Measurements from ENCODE around the gene PTPRCAP. TPM values are rescaled to one million over a fixed set of nuclear protein-coding genes. Genes with fewer than 3 reads are reported as not detected.
A peak's percentile ranks its signal among the peaks of the same experiment; 100 is the strongest.

The PTPRCAP gene
- total RNA-seq, 2 experiments from 2014 or later, result 328 to 389 TPM

DNA sequence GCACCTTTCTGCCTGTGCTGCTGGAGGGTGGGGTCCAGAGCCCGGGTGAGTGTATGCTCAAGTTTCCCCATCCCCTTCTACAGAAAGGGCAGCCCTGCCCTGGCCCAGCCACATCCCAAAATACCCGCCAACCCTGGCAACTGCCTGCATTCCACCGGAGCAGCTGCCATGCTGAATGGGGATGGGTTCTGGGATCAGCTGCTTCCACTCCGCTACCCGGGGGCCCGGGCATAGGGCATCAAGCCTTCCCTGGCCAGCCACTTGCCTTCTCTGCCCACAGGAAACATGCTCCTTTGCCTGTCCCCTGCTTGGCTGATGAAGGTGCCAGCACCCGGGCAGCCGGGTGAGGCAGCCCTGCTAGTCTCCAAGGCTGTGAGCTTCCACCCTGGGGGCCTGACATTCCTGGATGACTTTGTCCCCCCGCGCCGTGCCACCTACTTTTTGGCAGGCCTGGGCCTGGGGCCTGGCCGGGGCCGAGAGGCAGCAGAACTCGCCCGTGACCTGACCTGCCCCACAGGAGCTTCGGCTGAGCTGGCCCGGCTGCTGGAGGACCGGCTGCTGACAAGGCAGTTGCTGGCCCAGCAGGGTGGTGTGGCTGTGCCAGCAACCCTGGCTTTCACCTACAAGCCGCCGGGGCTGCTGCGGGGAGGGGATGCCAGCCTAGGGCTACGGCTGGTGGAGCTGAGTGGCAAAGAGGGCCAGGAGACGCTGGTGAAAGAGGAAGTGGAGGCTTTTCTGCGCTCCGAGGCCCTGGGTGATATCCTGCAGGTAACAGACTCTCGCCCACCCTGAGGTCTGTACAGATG is 18.8 kb downstream of the PTPRCAP start:
- H3K27me3 Mint-ChIP-seq, result peaks cover 1% of the 10 kb centered on the region
- H3K36me3 Mint-ChIP-seq (ENCODE audit: low read depth), result peaks cover 3% of the 10 kb centered on the region
- ChIA-PET POLR2A (no interaction called here), CTCF (interaction anchor here (0.8 to 4.0 kb wide), 14 partner anchors 10 to 73 kb away, joined by 3 to 27 read pairs (median 4); partner anchors contain the start of genes PPP1CA, PTPRCAP, RAD9A and RPS6KB2)
- no peak for DNase-seq
- H3K4me3 Mint-ChIP-seq, result peak overlapping the region; percentile 74
- H3K27ac Mint-ChIP-seq, result peak overlapping the region; percentile 75
- no peaks in the 10 kb centered on the region for H3K9me3 Mint-ChIP-seq
- H3K4me1 Mint-ChIP-seq, result peaks cover 50% of the 10 kb centered on the region

GRCh38 chr11:67417425-67417824 is 20.1 kb downstream of the PTPRCAP start:
- Mint-ChIP-seq H3K36me3 (ENCODE audit: low read depth) (peaks cover 3% of the 10 kb centered on the region), H3K4me3 (no peak overlapping the region), H3K9me3 (no peaks in the 10 kb centered on the region), H3K27ac (no peak overlapping the region), H3K4me1 (peaks cover 54% of the 10 kb centered on the region), H3K27me3 (peaks cover 1% of the 10 kb centered on the region)
- DNase-seq, result no peak
- CTCF ChIA-PET, result interaction anchor here (1.2 to 4.0 kb wide), 7 partner anchors 9 to 57 kb away, joined by 3 to 27 read pairs (median 5); partner anchors contain the start of genes PPP1CA, PTPRCAP, RAD9A and TBC1D10C
- POLR2A ChIA-PET, result no interaction called here

DNA sequence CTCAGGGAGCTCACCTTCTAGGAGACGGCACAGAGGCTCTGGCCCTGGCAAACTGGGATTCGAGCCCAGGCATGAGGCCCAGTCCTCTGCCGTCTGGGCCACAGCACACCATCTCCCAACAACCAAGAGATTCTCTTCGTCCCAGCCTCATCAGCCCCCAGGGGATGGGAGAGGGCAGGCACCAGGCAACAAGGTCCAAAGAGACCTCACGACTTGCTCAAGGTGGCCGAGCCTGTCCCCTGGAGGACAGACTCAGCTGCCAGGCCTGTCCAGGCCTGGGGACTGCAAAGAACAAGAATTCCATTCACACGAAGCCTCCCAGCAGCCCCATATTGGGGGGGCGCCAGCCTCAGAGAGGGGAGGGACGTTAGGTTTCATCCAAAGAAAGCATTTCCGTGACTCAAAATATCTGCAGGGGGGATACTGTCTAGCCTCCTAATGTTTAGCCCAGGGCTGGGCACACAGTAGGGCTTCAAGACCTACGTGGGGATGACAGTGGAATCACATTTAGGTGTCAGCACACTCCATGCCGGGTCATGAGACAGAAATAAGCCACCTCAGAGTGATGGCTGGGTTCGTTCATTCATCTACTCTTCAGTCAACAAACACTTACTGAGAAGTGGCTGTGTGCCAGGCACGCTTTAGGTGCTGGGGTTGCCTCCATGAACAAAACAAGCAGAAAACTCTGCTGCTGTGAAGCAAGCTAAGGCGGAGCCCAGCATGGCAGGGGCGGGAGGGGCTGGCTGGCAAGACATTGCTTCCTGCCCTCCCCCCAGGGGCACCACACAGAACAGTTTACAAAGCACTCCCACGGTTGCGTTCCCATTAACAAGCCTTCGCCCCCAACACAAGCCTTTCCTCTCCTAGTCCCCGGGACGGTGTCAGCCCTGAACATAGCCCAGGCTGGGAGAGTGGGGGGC is 20.8 kb downstream of the PTPRCAP start:
- peak; percentile 71 for DNase-seq
- Mint-ChIP-seq H3K4me3 (peak overlapping the region; percentile 60), H3K36me3 (ENCODE audit: low read depth) (peaks cover 3% of the 10 kb centered on the region), H3K4me1 (peaks cover 62% of the 10 kb centered on the region), H3K27ac (peak overlapping the region; percentile 87), H3K9me3 (no peaks in the 10 kb centered on the region), H3K27me3 (peaks cover 1% of the 10 kb centered on the region)
- POLR2A ChIA-PET, result no interaction called here
- CTCF ChIA-PET, result interaction anchor here (0.6 to 4.0 kb wide), 5 partner anchors 8 to 58 kb away, joined by 3 to 27 read pairs (median 5); partner anchors contain the start of genes PTPRCAP and TBC1D10C

DNA sequence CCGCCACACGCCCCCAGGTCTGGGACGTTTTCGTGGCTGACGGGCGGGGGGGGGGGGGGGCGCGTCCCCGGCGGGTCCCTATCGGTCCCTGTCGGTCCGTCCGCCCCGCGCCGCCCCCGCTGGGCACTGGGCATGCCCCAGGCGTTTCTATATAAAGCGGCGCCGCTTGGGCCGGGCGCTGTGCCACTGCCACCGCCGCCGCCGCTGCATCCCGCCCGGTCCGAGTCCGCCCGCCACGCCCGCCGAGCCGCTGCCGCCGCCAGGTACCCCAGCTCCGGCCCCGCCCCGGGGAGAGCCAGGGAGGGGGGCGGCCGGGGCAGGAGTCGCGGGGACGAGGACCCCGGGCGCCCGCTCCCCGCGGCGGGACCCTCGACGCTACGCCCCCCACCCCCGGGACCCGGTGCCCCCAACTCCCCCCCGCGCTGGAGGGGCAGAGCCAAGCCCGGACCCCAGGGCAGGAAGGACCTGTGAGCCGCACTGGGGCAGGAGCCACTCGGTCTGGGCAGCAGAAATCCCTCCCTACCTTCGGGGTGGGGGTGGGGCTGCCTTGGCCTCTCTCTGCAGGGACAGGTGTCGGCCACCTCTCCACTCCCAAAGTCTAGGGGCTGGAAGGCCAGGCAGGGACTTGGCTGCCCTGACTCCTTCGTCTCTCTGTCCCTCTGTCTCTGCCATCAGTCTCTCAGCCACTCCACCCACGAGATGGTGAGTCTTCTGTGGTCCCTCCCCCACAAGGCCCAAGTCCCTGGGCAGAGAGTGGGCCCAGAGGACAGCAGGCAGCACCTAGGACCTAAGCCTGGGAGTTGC is 21.8 kb downstream of the PTPRCAP start, which contains the start of gene CARNS1:
Gene CARNS1, plus strand, starts transcription at position 178 of the 804 bp plus-strand sequence. Its CDS starts 522 bp downstream, at position 700.
- Mint-ChIP-seq H3K27ac (peak within 1 kb of the TSS; percentile 87), H3K27me3 (peaks cover 1% of the 10 kb centered on the region), H3K9me3 (no peaks in the 10 kb centered on the region), H3K36me3 (ENCODE audit: low read depth) (peaks cover 9% of the 10 kb centered on the region), H3K4me3 (peak within 1 kb of the TSS; percentile 45), H3K4me1 (peaks cover 67% of the 10 kb centered on the region)
- CTCF ChIA-PET, result interaction anchor here (0.6 to 4.0 kb wide), 3 partner anchors 12 to 40 kb away, joined by 3 to 27 read pairs (median 3); partner anchors contain the start of genes PPP1CA and TBC1D10C
- POLR2A ChIA-PET, result no interaction called here
- DNase-seq, result no peak

GRCh38 chr11:67413266-67413849 is 24.1 kb downstream of the PTPRCAP start:
- DNase-seq, result no peak
- Mint-ChIP-seq H3K4me1 (peaks cover 73% of the 10 kb centered on the region), H3K4me3 (no peak overlapping the region), H3K36me3 (ENCODE audit: low read depth) (peaks cover 27% of the 10 kb centered on the region), H3K27me3 (peaks cover 1% of the 10 kb centered on the region), H3K9me3 (no peaks in the 10 kb centered on the region), H3K27ac (peak overlapping the region; percentile 12)
- ChIA-PET POLR2A (no interaction called here), CTCF (interaction anchor here (0.8 to 4.0 kb wide), 8 partner anchors 10 to 62 kb away, joined by 3 to 27 read pairs (median 6); partner anchors contain the start of genes PPP1CA and TBC1D10C)

DNA sequence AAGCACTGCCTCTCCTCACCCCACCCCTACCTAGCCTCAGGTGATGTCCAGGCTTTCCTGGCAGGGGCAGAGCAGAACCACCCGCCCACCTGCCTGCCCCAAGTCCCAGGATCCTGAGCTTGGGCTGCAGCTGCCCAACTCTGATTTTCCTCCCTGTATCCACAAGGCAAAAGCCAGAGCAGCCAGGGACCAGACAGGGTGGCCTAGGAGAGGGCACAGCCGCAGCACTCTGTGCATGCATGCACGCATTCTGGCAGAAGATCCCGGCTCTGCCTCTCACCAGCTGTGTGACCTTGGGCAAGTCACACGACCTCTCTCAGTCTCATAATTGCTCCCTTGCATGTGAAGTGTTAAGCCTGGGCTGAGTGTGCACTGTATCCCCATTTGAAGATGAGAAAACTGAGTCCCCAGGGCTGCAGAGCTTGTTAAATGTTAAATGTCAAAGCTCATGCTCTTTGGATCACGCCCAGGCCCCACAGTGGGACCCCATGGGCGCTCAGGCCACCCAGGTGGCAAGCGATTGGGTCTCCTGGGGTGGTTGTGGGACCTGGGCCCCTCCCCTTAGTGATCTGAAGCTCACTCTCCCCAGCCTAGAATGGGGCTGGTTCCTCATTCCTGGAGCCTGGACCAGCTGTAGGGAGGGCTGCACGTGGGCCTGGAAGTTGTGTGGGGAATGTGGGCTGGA is 24.8 kb downstream of the PTPRCAP start:
- Mint-ChIP-seq H3K27ac (peak overlapping the region; percentile 76), H3K9me3 (no peaks in the 10 kb centered on the region), H3K27me3 (peaks cover 1% of the 10 kb centered on the region), H3K4me1 (peaks cover 74% of the 10 kb centered on the region), H3K4me3 (no peak overlapping the region), H3K36me3 (ENCODE audit: low read depth) (peaks cover 34% of the 10 kb centered on the region)
- DNase-seq, result no peak
- ChIA-PET POLR2A (no interaction called here), CTCF (interaction anchor here (0.8 to 4.0 kb wide), 5 partner anchors 9 to 61 kb away, joined by 3 to 27 read pairs (median 5); partner anchors contain the start of genes PPP1CA and TBC1D10C)

GRCh38 chr11:67411785-67412152 is 25.7 kb downstream of the PTPRCAP start:
- peaks cover 78% of the 10 kb centered on the region for H3K4me1 Mint-ChIP-seq
- H3K36me3 Mint-ChIP-seq (ENCODE audit: low read depth), result peaks cover 40% of the 10 kb centered on the region
- CTCF ChIA-PET, result interaction anchor here (0.6 to 4.0 kb wide), 6 partner anchors 8 to 69 kb away, joined by 3 to 27 read pairs (median 4); partner anchors contain the start of genes PPP1CA and TBC1D10C
- DNase-seq, result no peak
- H3K9me3 Mint-ChIP-seq, result no peaks in the 10 kb centered on the region
- POLR2A ChIA-PET, result interaction anchor here (1.2 kb wide), 1 partner anchor 8 kb away, joined by 5 read pairs; no protein-coding TSS in a partner anchor
- H3K27me3 Mint-ChIP-seq, result peaks cover 1% of the 10 kb centered on the region
- H3K4me3 Mint-ChIP-seq, result no peak overlapping the region
- H3K27ac Mint-ChIP-seq, result peak overlapping the region; percentile 6

DNA sequence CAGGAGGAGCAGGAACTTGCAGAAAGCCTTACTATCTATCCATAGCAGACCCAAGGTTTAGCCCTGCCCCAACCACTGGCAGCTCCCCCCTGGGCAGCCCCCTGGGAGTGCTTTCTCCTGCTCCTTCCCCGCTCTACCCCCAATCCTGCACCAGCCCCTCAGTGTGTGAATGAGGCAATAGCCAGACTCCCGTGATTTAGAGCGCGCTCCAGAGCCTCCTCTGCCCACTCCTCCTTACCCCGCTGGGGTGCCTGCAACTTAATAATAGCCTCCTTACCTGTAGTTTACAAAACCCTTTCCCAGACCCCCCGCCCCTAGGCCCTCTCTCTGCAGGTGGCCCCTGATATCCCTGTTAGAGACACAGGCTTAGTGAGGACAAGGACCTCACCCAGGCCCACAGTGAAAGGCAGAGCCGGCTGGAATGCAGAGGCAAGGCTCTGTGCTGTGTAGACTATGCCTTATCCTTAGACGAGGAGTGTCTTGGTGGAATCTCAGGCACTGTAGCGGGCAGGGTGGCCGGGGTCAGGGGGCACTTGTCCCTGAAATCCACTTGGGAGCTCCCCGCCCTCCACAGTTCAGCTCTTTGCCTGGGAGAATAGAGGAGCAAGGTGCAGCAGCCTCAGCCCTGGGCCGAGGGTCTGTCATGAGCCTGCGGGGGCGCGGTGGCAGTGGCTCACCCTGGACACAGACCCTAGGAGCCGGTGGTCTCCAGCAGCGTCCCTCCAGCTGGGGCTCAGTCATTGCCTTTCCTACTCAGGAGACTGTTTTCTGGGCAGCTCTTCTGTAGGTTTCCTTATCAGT is 26.3 kb downstream of the PTPRCAP start:
- Mint-ChIP-seq H3K9me3 (no peaks in the 10 kb centered on the region), H3K4me1 (peaks cover 78% of the 10 kb centered on the region), H3K4me3 (peak overlapping the region; percentile 79), H3K36me3 (ENCODE audit: low read depth) (peaks cover 45% of the 10 kb centered on the region), H3K27me3 (peaks cover 1% of the 10 kb centered on the region), H3K27ac (peak overlapping the region; percentile 94)
- POLR2A ChIA-PET, result interaction anchor here (1.2 kb wide), 1 partner anchor 9 kb away, joined by 5 read pairs; no protein-coding TSS in a partner anchor
- DNase-seq, result no peak
- CTCF ChIA-PET, result interaction anchor here (0.6 to 0.9 kb wide), 4 partner anchors 12 to 68 kb away, joined by 3 to 4 read pairs (median 3); no protein-coding TSS in a partner anchor

GRCh38 chr11:67410369-67410831 is 27.1 kb downstream of the PTPRCAP start:
- POLR2A ChIA-PET, result interaction anchor here (1.2 kb wide), 1 partner anchor 10 kb away, joined by 5 read pairs; no protein-coding TSS in a partner anchor
- CTCF ChIA-PET, result no interaction called here
- H3K4me3 Mint-ChIP-seq, result peak overlapping the region; percentile 79

GRCh38 chr11:67409781-67410368 is 27.6 kb downstream of the PTPRCAP start:
- Mint-ChIP-seq H3K4me3 (peak overlapping the region; percentile 79), H3K4me1 (peaks cover 81% of the 10 kb centered on the region), H3K36me3 (ENCODE audit: low read depth) (peaks cover 57% of the 10 kb centered on the region), H3K9me3 (no peaks in the 10 kb centered on the region), H3K27me3 (no peaks in the 10 kb centered on the region), H3K27ac (peak overlapping the region; percentile 94)
- POLR2A ChIA-PET, result interaction anchor here (0.6 to 0.9 kb wide), 2 partner anchors 10 to 145 kb away, joined by 3 to 4 read pairs; no protein-coding TSS in a partner anchor
- DNase-seq, result no peak
- CTCF ChIA-PET, result interaction anchor here (1.2 to 1.9 kb wide), 3 partner anchors 8 to 95 kb away, joined by 3 to 9 read pairs (median 4); partner anchors contain the start of gene PITPNM1

More at GRCh38 chr11:67410369-67410831, 27.1 kb downstream of the PTPRCAP start:
- peaks cover 52% of the 10 kb centered on the region for H3K36me3 Mint-ChIP-seq (ENCODE audit: low read depth)
- peaks cover 1% of the 10 kb centered on the region for H3K27me3 Mint-ChIP-seq
- no peak for DNase-seq
- peak overlapping the region; percentile 94 for H3K27ac Mint-ChIP-seq
- no peaks in the 10 kb centered on the region for H3K9me3 Mint-ChIP-seq
- H3K4me1 Mint-ChIP-seq, result peaks cover 80% of the 10 kb centered on the region

All from activated CD4-positive, alpha-beta T cell treated with anti-CD3 and anti-CD28 coated beads, Interleukin-2, amount 10 ng/mL, durations not matched to agents 7 days and 5 days (primary cell).